ENCODE results near the gene TRIM54. TPM values are rescaled to one million over a fixed set of nuclear protein-coding genes. Genes with fewer than 3 reads are reported as not detected.

The TRIM54 gene
- under 1 TPM in 7 of 8 experiments, not detected in 1; 0.25 to 1.00 (median 0.38) TPM for total RNA-seq

GRCh38 chr2:27281855-27282559 is at the start of gene TRIM54:
TRIM54 (plus strand) TSS chr2:27282429; CDS start chr2:27282732, 303 bp downstream.
- Histone ChIP-seq H3K4me1 (replicated peaks in 1 of 2) (peaks cover 9 to 11% of the 10 kb centered on the region in 2 donors), H3K4me3 (no peak within 1 kb of the TSS), H3K27ac (no peak within 1 kb of the TSS)
- in situ Hi-C loops (cut with MboI; ENCODE audit: low pct_unique_long_range_greater_than_20kb in 2 of 9, low sequenced_read_pairs in 9 of 9, unreplicated experiment in 9 of 9), result loop anchor here in 6 of 9 experiments (10.0 to 25.0 kb wide), 3 partner anchors 170 to 320 kb away; partner anchors contain the start of genes ABHD1 (in 3 of the 6), CGREF1 (in 3 of the 6) and MAPRE3 (in 3 of the 6)
- 0 to 63% (median 42%) methylated on average over 1 to 5 of the region's 5 CpGs; no CpG with 5 or more reads in 2 of the 10 experiments for WGBS, 10 experiments
- peak in 7 of 8 experiments; percentile 19 to 70 (median 57) for ATAC-seq (replicated peaks in 6 of 8)

GRCh38 chr2:27233341-27233740 is 48.9 kb upstream of the TRIM54 start:
- H3K4me3 ChIP-seq, result no peak overlapping the region
- no peak for ATAC-seq (replicated peaks in 6 of 8)
- WGBS, 10 experiments, result 60 to 100% (median 97%) methylated on average over 1 to 8 of the region's 14 CpGs; no CpG with 5 or more reads in 4 of the 10 experiments

GRCh38 chr2:27236136-27236535 is 46.1 kb upstream of the TRIM54 start:
- in situ Hi-C loops (cut with MboI; ENCODE audit: low pct_unique_long_range_greater_than_20kb in 2 of 9, low sequenced_read_pairs in 9 of 9, unreplicated experiment in 9 of 9), result no loop called here
- Histone ChIP-seq H3K4me1 (replicated peaks in 1 of 2) (no peaks in the 10 kb centered on the region), H3K27ac (no peak overlapping the region), H3K4me3 (no peak overlapping the region)
- WGBS, 10 experiments, result 80 to 100% (median 97%) methylated on average over 1 to 9 of the region's 12 CpGs; no CpG with 5 or more reads in 5 of the 10 experiments
- ATAC-seq (replicated peaks in 6 of 8), result no peak

More at GRCh38 chr2:27233341-27233740, 48.9 kb upstream of the TRIM54 start:
- Histone ChIP-seq H3K27ac (no peak overlapping the region), H3K4me1 (replicated peaks in 1 of 2) (no peaks in the 10 kb centered on the region)
- in situ Hi-C loops (cut with MboI; ENCODE audit: low pct_unique_long_range_greater_than_20kb in 2 of 9, low sequenced_read_pairs in 9 of 9, unreplicated experiment in 9 of 9), result no loop called here

- ATAC-seq (replicated peaks in 6 of 8), result no peak
- Histone ChIP-seq H3K27ac (no peak overlapping the region), H3K4me1 (replicated peaks in 1 of 2) (no peaks in the 10 kb centered on the region), H3K4me3 (no peak overlapping the region)
- in situ Hi-C loops (cut with MboI; ENCODE audit: low pct_unique_long_range_greater_than_20kb in 2 of 9, low sequenced_read_pairs in 9 of 9, unreplicated experiment in 9 of 9), result no loop called here
- WGBS, 10 experiments, result 94 to 100% (median 100%) methylated on average over 1 to 3 of the region's 3 CpGs; no CpG with 5 or more reads in 5 of the 10 experiments
These were observed 45.6 kb upstream of the TRIM54 start for GRCh38 chr2:27236626-27237025.

GRCh38 chr2:27237341-27237945 is 44.8 kb upstream of the TRIM54 start:
- Histone ChIP-seq H3K4me1 (replicated peaks in 1 of 2) (no peaks in the 10 kb centered on the region), H3K4me3 (no peak overlapping the region), H3K27ac (no peak overlapping the region)
- no peak for ATAC-seq (replicated peaks in 6 of 8)
- in situ Hi-C loops (cut with MboI; ENCODE audit: low pct_unique_long_range_greater_than_20kb in 2 of 9, low sequenced_read_pairs in 9 of 9, unreplicated experiment in 9 of 9), result no loop called here
- WGBS, 10 experiments, result 92 to 100% (median 94%) methylated on average over 1 to 12 of the region's 15 CpGs; no CpG with 5 or more reads in 4 of the 10 experiments

- no peak for ATAC-seq (replicated peaks in 6 of 8)
- 100% methylated on average over 1 of the region's 8 CpGs; no CpG with 5 or more reads in 9 of the 10 experiments for WGBS, 10 experiments
- Histone ChIP-seq H3K4me3 (no peak overlapping the region), H3K27ac (no peak overlapping the region), H3K4me1 (replicated peaks in 1 of 2) (no peaks in the 10 kb centered on the region)
- in situ Hi-C loops (cut with MboI; ENCODE audit: low pct_unique_long_range_greater_than_20kb in 2 of 9, low sequenced_read_pairs in 9 of 9, unreplicated experiment in 9 of 9), result no loop called here
These were observed 43.3 kb upstream of the TRIM54 start for GRCh38 chr2:27238976-27239375.

- in situ Hi-C loops (cut with MboI; ENCODE audit: low pct_unique_long_range_greater_than_20kb in 2 of 9, low sequenced_read_pairs in 9 of 9, unreplicated experiment in 9 of 9), result no loop called here
- no peak overlapping the region for H3K4me3 ChIP-seq
- no peak overlapping the region for H3K27ac ChIP-seq
- WGBS, 10 experiments, result 67 to 100% (median 95%) methylated on average over 1 to 8 of the region's 9 CpGs; no CpG with 5 or more reads in 2 of the 10 experiments
- no peak for ATAC-seq (replicated peaks in 6 of 8)
- H3K4me1 ChIP-seq (replicated peaks in 1 of 2), result no peaks in the 10 kb centered on the region
These were observed 41.8 kb upstream of the TRIM54 start for GRCh38 chr2:27240406-27240805.

GRCh38 chr2:27241761-27242613 is 40.2 kb upstream of the TRIM54 start:
- no peak for ATAC-seq (replicated peaks in 6 of 8)
- WGBS, 10 experiments, result 94 to 100% (median 100%) methylated on average over 1 to 8 of the region's 24 CpGs; no CpG with 5 or more reads in 5 of the 10 experiments

GRCh38 chr2:27242614-27242951 is 39.6 kb upstream of the TRIM54 start:
- 80 to 100% (median 93%) methylated on average over 2 to 4 of the region's 16 CpGs; no CpG with 5 or more reads in 5 of the 10 experiments for WGBS, 10 experiments
- in situ Hi-C loops (cut with MboI; ENCODE audit: low pct_unique_long_range_greater_than_20kb in 2 of 9, low sequenced_read_pairs in 9 of 9, unreplicated experiment in 9 of 9), result no loop called here
- ATAC-seq (replicated peaks in 6 of 8), result no peak
- Histone ChIP-seq H3K27ac (no peak overlapping the region), H3K4me3 (no peak overlapping the region), H3K4me1 (replicated peaks in 1 of 2) (no peaks in the 10 kb centered on the region)

More at GRCh38 chr2:27241761-27242613, 40.2 kb upstream of the TRIM54 start:
- Histone ChIP-seq H3K27ac (no peak overlapping the region), H3K4me1 (replicated peaks in 1 of 2) (no peaks in the 10 kb centered on the region), H3K4me3 (no peak overlapping the region)
- in situ Hi-C loops (cut with MboI; ENCODE audit: low pct_unique_long_range_greater_than_20kb in 2 of 9, low sequenced_read_pairs in 9 of 9, unreplicated experiment in 9 of 9), result no loop called here

- in situ Hi-C loops (cut with MboI; ENCODE audit: low pct_unique_long_range_greater_than_20kb in 2 of 9, low sequenced_read_pairs in 9 of 9, unreplicated experiment in 9 of 9), result no loop called here
- WGBS, 10 experiments, result 80 to 100% (median 93%) methylated on average over 1 to 15 of the region's 19 CpGs; no CpG with 5 or more reads in 2 of the 10 experiments
- Histone ChIP-seq H3K4me1 (replicated peaks in 1 of 2) (no peaks in the 10 kb centered on the region), H3K4me3 (no peak overlapping the region), H3K27ac (no peak overlapping the region)
- ATAC-seq (replicated peaks in 6 of 8), result peak in 2 of 8 experiments; percentile 16 to 30
These were observed 38.7 kb upstream of the TRIM54 start for GRCh38 chr2:27243391-27244130.

GRCh38 chr2:27245116-27245515 is 37.1 kb upstream of the TRIM54 start:
- WGBS, 10 experiments, result 44 to 100% (median 87%) methylated on average over 1 to 9 of the region's 10 CpGs; no CpG with 5 or more reads in 2 of the 10 experiments
- peaks cover 0 to 2% of the 10 kb centered on the region in 2 donors for H3K4me1 ChIP-seq (replicated peaks in 1 of 2)
- ATAC-seq (replicated peaks in 6 of 8), result no peak
- no peak overlapping the region for H3K27ac ChIP-seq
- in situ Hi-C loops (cut with MboI; ENCODE audit: low pct_unique_long_range_greater_than_20kb in 2 of 9, low sequenced_read_pairs in 9 of 9, unreplicated experiment in 9 of 9), result no loop called here
- no peak overlapping the region for H3K4me3 ChIP-seq

- Histone ChIP-seq H3K27ac (no peak overlapping the region), H3K4me1 (replicated peaks in 1 of 2) (peaks cover 4 to 7% of the 10 kb centered on the region in 2 donors), H3K4me3 (no peak overlapping the region)
- WGBS, 10 experiments, result 68 to 100% (median 94%) methylated on average over 1 to 4 of the region's 4 CpGs; no CpG with 5 or more reads in 2 of the 10 experiments
- no peak for ATAC-seq (replicated peaks in 6 of 8)
- in situ Hi-C loops (cut with MboI; ENCODE audit: low pct_unique_long_range_greater_than_20kb in 2 of 9, low sequenced_read_pairs in 9 of 9, unreplicated experiment in 9 of 9), result no loop called here
These were observed 36.6 kb upstream of the TRIM54 start for GRCh38 chr2:27245626-27246025.

Measured in motor neuron (in vitro differentiated cells).